ENCODE data around the gene TRMT11. TPM values are rescaled to one million over a fixed set of nuclear protein-coding genes. Genes with fewer than 3 reads are reported as not detected.

TRMT11 gene
- polyA plus RNA-seq, 3 donors: 2.1 to 3.3 (median 2.1) TPM

GRCh38 chr6:125957391-125957693 is 29.0 kb upstream of the TRMT11 start:
- Histone ChIP-seq H3K27me3 (ENCODE audit: control insufficient read depth in 2 of 2, insufficient read depth in 2 of 2, low read length in 2 of 2) (no peaks in the 10 kb centered on the region), H3K4me1 (ENCODE audit: control insufficient read depth in 1 of 2, insufficient read depth in 2 of 2, low read length in 2 of 2) (peaks cover 26 to 27% of the 10 kb centered on the region in 2 donors), H3K36me3 (replicated peaks in 1 of 2; ENCODE audit: control insufficient read depth in 1 of 2, insufficient read depth in 2 of 2, low read length in 2 of 2) (peaks cover 0 to 23% of the 10 kb centered on the region in 2 donors), H3K4me2 (replicated peaks; ENCODE audit: extremely low read depth, low read length, poor library complexity, severe bottlenecking) (peak overlapping the region; percentile 96), H4K20me1 (ENCODE audit: insufficient read depth, low read length) (peaks cover 32% of the 10 kb centered on the region), H2AFZ (ENCODE audit: insufficient read depth, low read depth, low read length, poor library complexity, severe bottlenecking) (peak overlapping the region; percentile 97), H3K4me3 (replicated peaks in 1 of 3; ENCODE audit: low read depth in 2 of 3, low read length in 3 of 3) (peak overlapping the region; percentile 86 to 96 (median 88)), H3K79me2 (ENCODE audit: insufficient read depth, low read length) (peaks cover 53% of the 10 kb centered on the region), H3K9me3 (replicated peaks in 1 of 2; ENCODE audit: control insufficient read depth in 1 of 2, insufficient read depth in 1 of 2, low read length in 2 of 2) (no peaks in the 10 kb centered on the region), H3K27ac (ENCODE audit: low read depth in 1 of 2, low read length in 2 of 2) (peak overlapping the region; percentile 90 to 95), H3K9ac (ENCODE audit: insufficient read depth, low read length, poor library complexity, severe bottlenecking) (peak overlapping the region; percentile 98)
- no peak for DNase-seq
- Mint-ChIP-seq H3K27ac (no peak overlapping the region), H3K4me3 (no peak overlapping the region), H3K27me3 (ENCODE audit: low read depth in 3 of 3) (peaks cover 0 to 2% (median 0%) of the 10 kb centered on the region in 3 donors), H3K9me3 (peaks cover 0 to 3% (median 0%) of the 10 kb centered on the region in 7 donors), H3K4me1 (peaks cover 8% of the 10 kb centered on the region), H3K36me3 (peaks cover 8 to 15% of the 10 kb centered on the region in 2 donors)
- intact Hi-C loops (cut with micrococcal nuclease): loop anchor here (2.0 to 10.0 kb wide), 4 partner anchors 40 to 177 kb away; no protein-coding TSS in a partner anchor
- 0% methylated on average over 2 of the region's 3 CpGs for whole genome bisulfite sequencing (ENCODE audit: insufficient coverage)
- no peak for TF ChIP-seq CTCF (IDR thresholded peaks at IDR 0.05)

GRCh38 chr6:125957845-125958244 is 28.5 kb upstream of the TRMT11 start:
- Histone ChIP-seq H3K27me3 (ENCODE audit: control insufficient read depth in 2 of 2, insufficient read depth in 2 of 2, low read length in 2 of 2) (no peaks in the 10 kb centered on the region), H3K27ac (ENCODE audit: low read depth in 1 of 2, low read length in 2 of 2) (peak overlapping the region in 1 of 2 donors; percentile 95), H4K20me1 (ENCODE audit: insufficient read depth, low read length) (peaks cover 37% of the 10 kb centered on the region), H3K9me3 (replicated peaks in 1 of 2; ENCODE audit: control insufficient read depth in 1 of 2, insufficient read depth in 1 of 2, low read length in 2 of 2) (no peaks in the 10 kb centered on the region), H3K9ac (ENCODE audit: insufficient read depth, low read length, poor library complexity, severe bottlenecking) (peak overlapping the region; percentile 98), H2AFZ (ENCODE audit: insufficient read depth, low read depth, low read length, poor library complexity, severe bottlenecking) (peak overlapping the region; percentile 97), H3K4me3 (replicated peaks in 1 of 3; ENCODE audit: low read depth in 2 of 3, low read length in 3 of 3) (peak overlapping the region; percentile 86 to 96 (median 88)), H3K4me2 (replicated peaks; ENCODE audit: extremely low read depth, low read length, poor library complexity, severe bottlenecking) (peak overlapping the region; percentile 96), H3K36me3 (replicated peaks in 1 of 2; ENCODE audit: control insufficient read depth in 1 of 2, insufficient read depth in 2 of 2, low read length in 2 of 2) (peaks cover 0 to 28% of the 10 kb centered on the region in 2 donors), H3K4me1 (ENCODE audit: control insufficient read depth in 1 of 2, insufficient read depth in 2 of 2, low read length in 2 of 2) (peaks cover 26 to 27% of the 10 kb centered on the region in 2 donors), H3K79me2 (ENCODE audit: insufficient read depth, low read length) (peaks cover 58% of the 10 kb centered on the region)
- DNase-seq: peak; percentile 54 to 83 (median 80)
- intact Hi-C loops (cut with micrococcal nuclease): loop anchor here (2.0 to 10.0 kb wide), 4 partner anchors 41 to 177 kb away; no protein-coding TSS in a partner anchor
- no peak for TF ChIP-seq CTCF (IDR thresholded peaks at IDR 0.05)
- Mint-ChIP-seq H3K9me3 (peaks cover 0 to 3% (median 0%) of the 10 kb centered on the region in 7 donors), H3K27ac (no peak overlapping the region), H3K4me1 (peaks cover 8% of the 10 kb centered on the region), H3K27me3 (ENCODE audit: low read depth in 3 of 3) (peaks cover 0 to 2% (median 0%) of the 10 kb centered on the region in 3 donors), H3K36me3 (peaks cover 8 to 19% of the 10 kb centered on the region in 2 donors), H3K4me3 (no peak overlapping the region)
- 0% methylated on average over 4 of the region's 4 CpGs for WGBS (ENCODE audit: insufficient coverage)
